Measurements from ENCODE around the gene PARPBP.

- TF ChIP-seq CTCF (conservative IDR thresholded peaks at IDR 0.05; ENCODE audit: low read depth in 2 of 2) (no peak), EZH2 (IDR thresholded peaks at IDR 0.05; ENCODE audit: low read depth, unreplicated experiment) (no peak), JUNB (IDR thresholded peaks at IDR 0.05; ENCODE audit: unreplicated experiment) (no peak), REST (IDR thresholded peaks at IDR 0.05; ENCODE audit: unreplicated experiment) (no peak), ETS1 (IDR thresholded peaks at IDR 0.05) (no peak), EZH2phosphoT487 (IDR thresholded peaks at IDR 0.05; ENCODE audit: unreplicated experiment) (no peak), POLR2AphosphoS5 (IDR thresholded peaks at IDR 0.05; ENCODE audit: low read depth) (no peak), STAT1 (IDR thresholded peaks at IDR 0.05; ENCODE audit: unreplicated experiment) (no peak), NANOG (IDR thresholded peaks at IDR 0.05; ENCODE audit: borderline replicate concordance) (no peak), ZNF331 (CRISPR knock-in tag; IDR thresholded peaks at IDR 0.05; ENCODE audit: low read depth) (no peak), CREB1 (CRISPR knock-in tag; IDR thresholded peaks at IDR 0.05; ENCODE audit: low read depth) (no peak), ZNF462 (CRISPR knock-in tag; IDR thresholded peaks at IDR 0.05) (no peak), ZNF114 (CRISPR knock-in tag; IDR thresholded peaks at IDR 0.05) (no peak)
Observed at GRCh38 chr12:102220736-102221135, 100.8 kb downstream of the PARPBP start.

All from GM23338 (cell line).